Endothelial cell of umbilical vein (primary cell): Measurements from ENCODE around the gene C20orf173.

Experiments
- CTCF ChIP-seq, 2 donors: IDR thresholded peaks; 1 replicate in 1 of 2; 2 replicates in 1 of 2; pipeline ENCODE4 v1.5.1; 2011; ENCODE audit warnings: low read length in 2 of 2, mild to moderate bottlenecking in 2 of 2, moderate library complexity in 2 of 2, control low read depth in 1 of 2, inconsistent platforms in 1 of 2, low read depth in 1 of 2; ENCODE audit not compliant: insufficient read depth in 1 of 2; ENCODE audit errors: extremely low read depth in 1 of 2
- EZH2 ChIP-seq: IDR thresholded peaks from 2 replicates; pipeline ENCODE4 v1.6.1; 2012; ENCODE audit warnings: borderline replicate concordance, low read depth, mild to moderate bottlenecking, moderate library complexity, low read length, inconsistent platforms; ENCODE audit not compliant: severe bottlenecking
- JUN ChIP-seq: IDR thresholded peaks from 2 replicates; pipeline ENCODE4 v1.6.1; 2011; ENCODE audit warnings: borderline replicate concordance, low read depth; ENCODE audit not compliant: insufficient read length, insufficient read depth

- TF ChIP-seq CTCF (IDR thresholded peaks at IDR 0.05; ENCODE audit: extremely low read depth in 1 of 2, insufficient read depth in 1 of 2, low read depth in 1 of 2, low read length in 2 of 2) (no peak), EZH2 (no peak), JUN (no peak)
Measured at GRCh38 chr20:35564905-35565304, 35.5 kb upstream of the C20orf173 start.
